SK-N-DZ (cell line): ENCODE data around the gene EME2.

Source experiments
- DNase-seq: peaks from one replicate; pipeline ENCODE4 v3.0.0-alpha.2; 2015; ENCODE audit warnings: low spot score

EME2 gene

GRCh38 chr16:1778200-1779179 is 5.9 kb downstream of the EME2 start:
- no peak for DNase-seq

- no peak for DNase-seq
These were observed 6.7 kb downstream of the EME2 start for GRCh38 chr16:1779234-1779701.

DNA sequence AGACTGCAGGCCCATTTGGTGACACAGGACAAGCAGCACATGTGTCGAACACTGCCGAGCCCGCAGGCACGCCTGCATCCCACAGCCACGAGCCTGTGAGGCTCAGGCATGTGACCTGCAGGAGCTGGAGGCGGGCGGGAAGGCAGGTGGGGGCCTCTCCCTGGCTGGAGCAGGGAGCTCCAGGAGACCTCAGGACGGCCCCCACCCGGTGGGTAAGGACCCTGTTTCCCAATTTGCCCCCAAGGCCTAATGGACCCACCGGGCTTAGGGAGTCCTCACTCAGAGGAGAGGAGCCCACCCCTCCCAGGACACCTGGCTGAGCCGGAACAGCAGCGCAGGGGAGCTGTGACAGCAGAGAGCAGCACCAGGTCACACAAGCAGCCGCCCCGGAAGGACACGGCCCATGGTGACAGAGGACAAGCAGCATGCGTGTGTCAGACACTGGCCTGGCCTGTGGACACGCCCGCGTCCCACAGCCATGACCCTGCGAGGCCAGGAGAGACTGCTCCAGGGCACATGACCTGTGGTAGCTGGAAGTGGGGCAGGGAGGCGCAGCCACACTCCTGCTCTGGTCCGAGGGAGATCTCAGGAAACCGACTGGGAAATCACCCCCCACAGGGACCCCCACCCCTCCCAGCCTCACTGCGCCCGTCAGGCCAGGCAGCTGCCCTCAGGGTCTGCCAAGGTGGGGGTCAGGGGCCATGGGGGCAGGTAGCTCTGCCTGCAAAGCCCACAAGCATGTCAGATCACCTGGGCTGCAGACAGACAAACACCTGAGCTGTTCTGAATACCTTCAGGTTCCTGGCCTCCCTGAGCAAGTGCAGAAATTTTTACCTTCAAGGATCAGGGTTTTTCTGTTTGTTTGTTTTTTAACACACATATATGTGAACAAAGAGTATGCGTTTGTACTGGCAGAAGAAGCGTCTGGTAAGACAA is 7.4 kb downstream of the EME2 start:
- DNase-seq: no peak

GRCh38 chr16:1780677-1781072 is 8.1 kb downstream of the EME2 start:
- DNase-seq: no peak

DNA sequence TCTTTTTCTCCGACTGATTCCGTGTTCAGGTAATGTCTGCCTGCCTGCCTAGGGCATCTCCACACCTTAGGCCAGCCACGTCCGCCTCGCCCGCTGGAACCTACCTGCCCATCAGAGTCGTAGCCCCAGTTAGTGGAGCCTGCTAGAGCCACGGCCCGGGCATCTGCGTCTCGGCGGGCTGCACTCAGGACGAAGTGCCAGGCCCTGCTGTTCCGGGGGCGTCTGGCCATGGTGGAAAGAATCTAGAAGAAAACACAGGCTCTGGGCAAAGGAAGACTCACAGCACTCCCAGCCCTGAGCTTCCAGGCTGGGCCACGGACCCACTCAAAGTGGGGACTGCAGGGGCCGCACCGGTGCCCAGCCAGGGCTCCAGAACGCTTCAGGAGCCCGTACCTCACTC is 8.6 kb downstream of the EME2 start:
- no peak for DNase-seq

GRCh38 chr16:1781758-1782407 is 9.3 kb downstream of the EME2 start:
- no peak for DNase-seq

DNA sequence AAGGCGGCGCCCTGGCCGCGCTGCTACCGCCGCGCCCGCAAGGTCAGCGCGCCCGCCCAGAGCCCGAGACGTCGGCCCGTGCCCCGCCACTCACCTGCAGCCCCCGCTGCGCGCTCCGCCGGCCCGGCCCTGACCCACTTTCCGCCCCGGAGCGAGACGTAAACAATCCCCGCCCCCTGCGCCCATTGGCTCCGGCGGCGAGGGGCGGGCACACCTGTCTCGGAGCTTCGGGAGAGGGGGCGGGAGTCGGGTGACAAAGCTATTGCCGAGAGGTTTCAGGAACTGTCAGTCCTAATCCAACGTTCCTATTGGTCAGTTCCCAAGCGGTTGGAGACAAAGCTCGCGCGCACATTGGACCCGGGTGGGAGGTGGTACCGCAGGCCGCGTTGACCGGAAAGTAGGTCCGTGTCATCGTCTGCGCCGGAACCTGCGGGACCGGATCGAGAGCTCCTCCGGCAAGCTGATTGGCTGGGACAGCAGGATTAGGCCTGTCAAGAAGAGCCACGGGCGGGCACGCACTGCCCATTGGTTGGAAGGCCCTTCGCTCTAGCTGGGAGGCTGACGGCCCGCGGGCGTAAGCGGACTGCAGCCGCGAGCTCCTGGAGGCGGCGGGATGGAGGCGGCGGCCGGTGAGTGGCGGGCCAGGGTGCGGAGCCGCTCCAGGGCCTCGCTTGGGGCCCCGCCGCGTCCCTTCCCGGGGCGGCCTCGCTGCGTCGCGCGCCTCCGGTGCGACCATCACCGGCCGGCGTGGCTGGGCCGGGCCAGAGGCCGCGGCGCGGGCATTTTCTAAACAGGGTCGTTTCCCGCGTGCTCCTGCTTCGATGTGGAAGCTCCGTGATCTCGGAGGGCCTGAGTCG is 10.0 kb downstream of the EME2 start, which contains the start of the genes NUBP2 and SPSB3:
NUBP2 (plus strand) TSS at position 553 of the 857 bp plus-strand sequence; CDS start at position 614, 61 bp downstream.
SPSB3 (minus strand) TSS at position 164 of the 857 bp plus-strand sequence. CDS start 1,088 bp downstream, outside the sequence.
- peak; percentile 100 for DNase-seq

GRCh38 chr16:1784977-1785845 is 12.6 kb downstream of the EME2 start:
- DNase-seq: no peak

DNA sequence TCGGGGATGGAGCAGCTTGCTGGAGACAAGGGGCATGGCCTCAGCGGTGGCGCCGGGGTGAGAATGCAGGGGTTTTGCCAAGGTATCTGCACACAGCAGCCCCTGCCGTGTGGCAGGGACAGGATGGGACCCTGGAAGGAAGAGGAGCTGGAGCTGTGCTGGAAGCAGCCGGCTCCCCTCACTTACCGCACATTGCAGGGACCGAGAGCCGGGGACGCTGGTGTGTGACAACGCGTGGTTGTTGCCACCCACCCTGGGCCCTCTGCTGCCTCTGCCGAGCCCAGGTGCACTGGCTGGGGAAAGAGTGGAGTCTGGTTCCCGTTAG is 13.2 kb downstream of the EME2 start:
- no peak for DNase-seq

- DNase-seq: no peak
These were observed 13.8 kb downstream of the EME2 start for GRCh38 chr16:1786242-1787055.

DNA sequence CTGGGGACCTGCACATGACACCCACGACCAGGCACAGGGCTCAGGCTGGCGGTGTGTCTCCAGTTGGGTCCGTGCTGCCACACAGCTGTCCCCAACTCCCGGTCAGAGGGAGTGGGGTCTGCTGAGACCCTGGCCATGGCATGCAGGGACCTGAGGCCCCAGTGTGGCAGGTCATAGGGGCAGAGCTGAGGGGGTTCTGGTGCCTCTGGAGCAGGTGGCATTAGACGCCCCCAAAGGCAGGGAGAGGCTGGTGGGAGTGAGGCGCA is 14.4 kb downstream of the EME2 start:
- no peak for DNase-seq

DNA sequence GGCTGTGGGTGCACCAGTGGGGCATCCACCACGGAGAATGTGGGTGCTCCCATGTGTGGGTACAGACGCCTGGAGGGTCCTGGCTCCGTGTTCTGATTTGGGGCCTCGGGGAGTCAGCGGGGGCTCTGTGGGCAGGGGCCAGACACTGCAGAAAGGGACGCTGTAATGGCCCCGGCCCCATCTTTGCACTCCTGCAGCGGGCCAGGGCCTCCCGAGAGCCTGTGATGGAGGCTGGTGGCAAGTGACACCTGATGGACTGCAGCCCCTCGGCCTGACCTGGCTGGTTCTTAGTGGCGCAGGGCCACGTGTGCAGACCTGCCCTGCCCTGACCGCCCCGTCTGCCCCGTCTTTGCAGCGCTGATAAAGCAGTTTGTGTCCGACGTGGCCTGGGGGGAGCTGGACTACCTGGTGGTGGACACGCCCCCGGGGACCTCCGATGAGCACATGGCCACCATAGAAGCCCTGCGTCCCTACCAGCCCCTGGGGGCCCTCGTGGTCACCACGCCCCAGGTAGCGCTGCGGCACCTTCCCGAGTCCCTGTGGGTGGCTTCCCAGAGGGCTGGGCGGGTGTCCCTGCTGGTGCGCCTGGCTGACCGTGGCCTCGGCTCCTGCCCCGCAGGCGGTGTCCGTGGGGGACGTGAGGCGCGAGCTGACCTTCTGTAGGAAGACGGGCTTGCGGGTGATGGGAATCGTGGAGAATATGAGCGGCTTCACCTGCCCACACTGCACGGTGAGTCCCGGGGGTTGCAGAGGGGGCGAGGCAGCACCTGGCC is 14.9 kb downstream of the EME2 start:
- DNase-seq: no peak

GRCh38 chr16:1788095-1788707 is 15.6 kb downstream of the EME2 start:
- DNase-seq: no peak

DNA sequence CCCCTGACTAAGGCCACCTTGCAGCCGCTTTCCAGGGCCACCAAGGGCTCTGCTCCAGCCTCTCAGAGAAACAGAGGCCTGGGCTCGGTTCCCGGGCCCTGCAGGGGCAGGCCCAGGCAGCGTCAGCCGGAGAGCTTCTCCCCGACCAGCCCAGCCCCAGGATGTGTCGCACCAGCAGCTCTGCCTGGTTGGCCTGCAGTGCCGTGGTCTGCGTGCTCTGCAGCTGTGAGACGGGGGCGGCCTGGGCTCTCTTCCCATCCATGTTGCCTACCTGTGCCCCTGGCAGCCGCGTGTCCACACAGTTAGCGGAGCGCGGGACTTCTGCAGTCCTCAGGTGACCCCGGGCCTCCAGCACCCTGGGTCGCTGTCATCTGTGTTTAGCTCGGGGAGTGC is 16.1 kb downstream of the EME2 start:
- no peak for DNase-seq

DNA sequence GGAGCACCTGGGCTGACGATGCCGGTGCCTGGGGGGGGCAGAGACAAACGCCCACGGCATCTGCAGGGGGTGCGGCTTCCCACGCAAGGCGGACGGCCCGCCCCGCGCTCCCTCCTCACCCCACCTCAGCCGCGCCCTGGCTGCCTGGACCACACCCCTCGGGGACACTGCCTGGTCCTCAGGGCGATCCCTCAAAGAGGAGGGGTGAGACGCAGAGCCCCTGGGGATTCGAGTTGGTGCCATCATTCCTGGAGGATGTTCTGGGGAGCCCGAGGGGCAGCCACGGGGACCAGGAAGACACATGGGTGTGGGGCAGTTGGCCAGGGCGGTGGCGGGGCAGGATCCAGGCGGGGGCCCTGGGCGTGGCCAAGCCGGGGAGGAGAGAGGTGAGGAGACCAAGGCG is 17.0 kb downstream of the EME2 start:
- DNase-seq: no peak

DNA sequence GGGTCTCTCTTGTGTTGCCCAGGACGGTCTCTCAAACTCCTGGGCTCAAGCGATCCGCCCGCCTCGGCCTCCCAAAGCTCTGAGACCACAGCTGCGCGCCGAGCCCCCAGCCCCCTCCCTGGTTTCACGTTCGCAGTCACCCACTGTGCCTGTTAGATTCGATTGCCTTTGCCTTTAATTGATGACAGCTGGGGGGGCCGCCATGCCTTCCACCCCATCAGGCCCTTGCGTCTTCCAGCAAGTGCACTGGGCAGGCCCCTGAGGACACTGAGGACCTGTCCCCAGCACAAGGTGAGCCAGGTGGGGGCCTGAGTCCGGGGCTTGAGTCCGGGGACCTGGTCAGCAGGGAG is 17.6 kb downstream of the EME2 start:
- no peak for DNase-seq

- no peak for DNase-seq
These were observed 18.1 kb downstream of the EME2 start for GRCh38 chr16:1790611-1791255.
